Measurements from ENCODE around the gene DYNC2H1. TPM values are rescaled to one million over a fixed set of nuclear protein-coding genes. Genes with fewer than 3 reads are reported as not detected.

Gene DYNC2H1
- total RNA-seq, 1 donor from 2014 or later: 18.6 TPM

GRCh38 chr11:103395612-103396011 is 286.4 kb downstream of the DYNC2H1 start:
- no peak for DNase-seq (ENCODE audit: low spot score, unreplicated experiment)
- Mint-ChIP-seq H3K9me3 (ENCODE audit: low read depth) (peaks cover 5% of the 10 kb centered on the region), H3K4me3 (ENCODE audit: low read depth) (no peak overlapping the region), H3K36me3 (ENCODE audit: insufficient read depth) (peaks cover 7% of the 10 kb centered on the region), H3K27ac (no peak overlapping the region), H3K4me1 (ENCODE audit: low read depth) (peaks cover 9% of the 10 kb centered on the region), H3K27me3 (no peaks in the 10 kb centered on the region)
- TF ChIP-seq CTCF (IDR thresholded peaks at IDR 0.05; ENCODE audit: unreplicated experiment): no peak

GRCh38 chr11:103396237-103396636 is 287.0 kb downstream of the DYNC2H1 start:
- no peak overlapping the region for H3K27ac Mint-ChIP-seq

GRCh38 chr11:103397369-103397768 is 288.1 kb downstream of the DYNC2H1 start:
- no peaks in the 10 kb centered on the region for H3K27me3 Mint-ChIP-seq
- peaks cover 9% of the 10 kb centered on the region for H3K4me1 Mint-ChIP-seq (ENCODE audit: low read depth)

More at GRCh38 chr11:103396237-103396636, 287.0 kb downstream of the DYNC2H1 start:
- Mint-ChIP-seq H3K4me3 (ENCODE audit: low read depth) (no peak overlapping the region), H3K27me3 (no peaks in the 10 kb centered on the region), H3K36me3 (ENCODE audit: insufficient read depth) (peaks cover 6% of the 10 kb centered on the region), H3K4me1 (ENCODE audit: low read depth) (peaks cover 9% of the 10 kb centered on the region), H3K9me3 (ENCODE audit: low read depth) (peaks cover under 1% of the 10 kb centered on the region)
- DNase-seq (ENCODE audit: low spot score, unreplicated experiment): no peak
- no peak for TF ChIP-seq CTCF (IDR thresholded peaks at IDR 0.05; ENCODE audit: unreplicated experiment)

GRCh38 chr11:103398829-103399228 is 289.6 kb downstream of the DYNC2H1 start:
- no peak overlapping the region for H3K4me3 Mint-ChIP-seq (ENCODE audit: low read depth)
- H3K4me1 Mint-ChIP-seq (ENCODE audit: low read depth): peaks cover 9% of the 10 kb centered on the region
- DNase-seq (ENCODE audit: low spot score, unreplicated experiment): no peak
- H3K36me3 Mint-ChIP-seq (ENCODE audit: insufficient read depth): peaks cover 1% of the 10 kb centered on the region
- TF ChIP-seq CTCF (IDR thresholded peaks at IDR 0.05; ENCODE audit: unreplicated experiment): no peak
- H3K27me3 Mint-ChIP-seq: no peaks in the 10 kb centered on the region
- peaks cover 3% of the 10 kb centered on the region for H3K9me3 Mint-ChIP-seq (ENCODE audit: low read depth)
- H3K27ac Mint-ChIP-seq: no peak overlapping the region

More at GRCh38 chr11:103397369-103397768, 288.1 kb downstream of the DYNC2H1 start:
- peaks cover 7% of the 10 kb centered on the region for H3K36me3 Mint-ChIP-seq (ENCODE audit: insufficient read depth)
- no peak for DNase-seq (ENCODE audit: low spot score, unreplicated experiment)
- TF ChIP-seq CTCF (IDR thresholded peaks at IDR 0.05; ENCODE audit: unreplicated experiment): no peak
- no peak overlapping the region for H3K4me3 Mint-ChIP-seq (ENCODE audit: low read depth)
- H3K9me3 Mint-ChIP-seq (ENCODE audit: low read depth): peaks cover 3% of the 10 kb centered on the region
- H3K27ac Mint-ChIP-seq: no peak overlapping the region

- Mint-ChIP-seq H3K27ac (no peak overlapping the region), H3K27me3 (no peaks in the 10 kb centered on the region), H3K9me3 (ENCODE audit: low read depth) (peaks cover 3% of the 10 kb centered on the region), H3K4me1 (ENCODE audit: low read depth) (no peaks in the 10 kb centered on the region), H3K4me3 (ENCODE audit: low read depth) (no peak overlapping the region), H3K36me3 (ENCODE audit: insufficient read depth) (peaks cover 1% of the 10 kb centered on the region)
- TF ChIP-seq CTCF (IDR thresholded peaks at IDR 0.05; ENCODE audit: unreplicated experiment): no peak
- no peak for DNase-seq (ENCODE audit: low spot score, unreplicated experiment)
Observed at GRCh38 chr11:103406357-103406756, 297.1 kb downstream of the DYNC2H1 start.

Data from progenitor cell of endocrine pancreas (in vitro differentiated cells).